Midbrain (tissue), 1 donor: ENCODE measurements around the gene SCN10A.

ENCODE experiments used
- DNase-seq: peaks from one replicate; lab custom pipeline; 2025; lab: John Stamatoyannopoulos, UW

SCN10A gene

GRCh38 chr3:38773528-38773927, 42.5 kb downstream of the SCN10A start:
- no peak for DNase-seq

GRCh38 chr3:38763569-38763968, 52.4 kb downstream of the SCN10A start:
- no peak for DNase-seq

- no peak for DNase-seq
Measured at GRCh38 chr3:38758557-38758956, 57.5 kb downstream of the SCN10A start.

GRCh38 chr3:38757721-38758120, 58.3 kb downstream of the SCN10A start:
- DNase-seq, result no peak

GRCh38 chr3:38756892-38757291, 59.1 kb downstream of the SCN10A start:
- DNase-seq, result no peak

GRCh38 chr3:38755130-38755529, 60.9 kb downstream of the SCN10A start:
- DNase-seq, result no peak

- DNase-seq, result peak; percentile 20
Measured at GRCh38 chr3:38746641-38747040, 69.4 kb downstream of the SCN10A start.

- DNase-seq, result no peak
Measured at GRCh38 chr3:38743043-38743442, 73.0 kb downstream of the SCN10A start.

GRCh38 chr3:38742550-38742949, 73.5 kb downstream of the SCN10A start:
- no peak for DNase-seq

- DNase-seq, result no peak
Measured at GRCh38 chr3:38740537-38740936, 75.5 kb downstream of the SCN10A start.

GRCh38 chr3:38739931-38740330, 76.1 kb downstream of the SCN10A start:
- no peak for DNase-seq

GRCh38 chr3:38739396-38739689, 76.7 kb downstream of the SCN10A start:
- no peak for DNase-seq

- no peak for DNase-seq
Measured at GRCh38 chr3:38738630-38739395, 77.2 kb downstream of the SCN10A start.

- DNase-seq, result no peak
Measured at GRCh38 chr3:38731522-38731921, 84.5 kb downstream of the SCN10A start.

- no peak for DNase-seq
Measured at GRCh38 chr3:38730281-38730680, 85.7 kb downstream of the SCN10A start.

- DNase-seq, result no peak
Measured at GRCh38 chr3:38728008-38728407, 88.0 kb downstream of the SCN10A start.

GRCh38 chr3:38726751-38727150, 89.3 kb downstream of the SCN10A start:
- no peak for DNase-seq

GRCh38 chr3:38725726-38726419, 90.1 kb downstream of the SCN10A start:
- no peak for DNase-seq

GRCh38 chr3:38724392-38724736, 91.7 kb downstream of the SCN10A start:
- no peak for DNase-seq

- no peak for DNase-seq
Measured at GRCh38 chr3:38723569-38724391, 92.2 kb downstream of the SCN10A start.

GRCh38 chr3:38722781-38723568, 93.0 kb downstream of the SCN10A start:
- no peak for DNase-seq

GRCh38 chr3:38721207-38721772, 94.7 kb downstream of the SCN10A start:
- DNase-seq, result no peak
